Esophagus (tissue), 2 donors: ENCODE measurements around the gene VPS18. TPM values are rescaled to one million over a fixed set of nuclear protein-coding genes. Genes with fewer than 3 reads are reported as not detected.

Source experiments
- H3K27ac ChIP-seq, 2 donors: one replicate each; pipeline ENCODE4 v1.5.1; 2013; ENCODE audit warnings: low read depth in 2 of 2, mild to moderate bottlenecking in 2 of 2, inconsistent platforms in 1 of 2, low read length in 1 of 2, moderate library complexity in 1 of 2
- H3K27me3 ChIP-seq, 2 donors: one replicate each; pipeline ENCODE4 v1.6.1; 2013; ENCODE audit warnings: low read length in 2 of 2, control low read depth in 1 of 2, mild to moderate bottlenecking in 1 of 2; ENCODE audit not compliant: insufficient read depth in 2 of 2, control insufficient read depth in 1 of 2
- H3K36me3 ChIP-seq, 2 donors: one replicate each; pipeline ENCODE4 v1.6.1; 2013; ENCODE audit warnings: low read length in 1 of 2; ENCODE audit not compliant: control insufficient read depth in 2 of 2, insufficient read depth in 2 of 2
- H3K4me1 ChIP-seq, 2 donors: one replicate each; pipeline ENCODE4 v1.6.1; 2013; ENCODE audit warnings: low read length in 1 of 2; ENCODE audit not compliant: control insufficient read depth in 2 of 2, insufficient read depth in 2 of 2
- H3K4me3 ChIP-seq, 2 donors: one replicate each; pipeline ENCODE4 v1.5.1; 2013; ENCODE audit warnings: low read length in 2 of 2, mild to moderate bottlenecking in 2 of 2, low read depth in 1 of 2, moderate library complexity in 1 of 2
- H3K9me3 ChIP-seq, 2 donors: one replicate each; pipeline ENCODE4 v1.6.1; 2013; ENCODE audit warnings: mild to moderate bottlenecking in 2 of 2, low read depth in 1 of 2, low read length in 1 of 2, moderate library complexity in 1 of 2; ENCODE audit not compliant: control insufficient read depth in 2 of 2, insufficient read depth in 1 of 2
- WGBS, 2 donors: extraction: QIAGEN DNeasy Blood & Tissue Kit; methylation state at CpG; one replicate each; pipeline ENCODE4 v1.1.7; 2013; 5-methylcytosine and 5-hydroxymethylcytosine counted together
- polyA plus RNA-seq, 2 donors: library from polyadenylated mRNA; stranded (reverse); fragments of 200-250 nt; gene quantifications; one replicate each; pipeline ENCODE4 v1.2.3, GENCODE V29; 2013
- donor health status: healthy with polysubstance abuse.
- donor health status: Bipolar disorder and iron deficiency.

The VPS18 gene
- polyA plus RNA-seq, result 1 to 10 TPM; 6.8 to 7.6 TPM

GRCh38 chr15:40893733-40894680 lies at the start of gene VPS18:
TSS of gene VPS18 (plus strand) at chr15:40894450. CDS start at chr15:40894769, 319 bp downstream.
- Histone ChIP-seq H3K27me3 (no peaks in the 10 kb centered on the region), H3K27ac (peak within 1 kb of the TSS; percentile 91 to 95), H3K4me1 (peaks cover 0 to 19% of the 10 kb centered on the region in 2 donors), H3K4me3 (peak within 1 kb of the TSS; percentile 84 to 86), H3K36me3 (peaks cover 3 to 4% of the 10 kb centered on the region in 2 donors), H3K9me3 (no peaks in the 10 kb centered on the region)
- WGBS, 2 donors, result 2 to 4% methylated on average over 47 to 55 of the region's 55 CpGs

- no peaks in the 10 kb centered on the region for H3K36me3 ChIP-seq
- H3K27me3 ChIP-seq, result no peaks in the 10 kb centered on the region
- peak overlapping the region; percentile 72 to 84 for H3K4me3 ChIP-seq
- H3K9me3 ChIP-seq, result no peaks in the 10 kb centered on the region
- H3K27ac ChIP-seq, result peak overlapping the region; percentile 94 to 97
- 1% methylated on average over 28 of the region's 28 CpGs for WGBS, 2 donors
- peaks cover 8 to 22% of the 10 kb centered on the region in 2 donors for H3K4me1 ChIP-seq
Measured at GRCh38 chr15:40844696-40845030, 49.6 kb upstream of the VPS18 start.

GRCh38 chr15:40845036-40845435 lies 49.2 kb upstream of the VPS18 start:
- Histone ChIP-seq H3K36me3 (no peaks in the 10 kb centered on the region), H3K9me3 (no peaks in the 10 kb centered on the region), H3K4me1 (peaks cover 8 to 22% of the 10 kb centered on the region in 2 donors), H3K27me3 (no peaks in the 10 kb centered on the region), H3K4me3 (peak overlapping the region; percentile 72 to 84), H3K27ac (peak overlapping the region; percentile 94 to 97)
- 35 to 37% methylated on average over 12 of the region's 12 CpGs for WGBS, 2 donors

- Histone ChIP-seq H3K4me1 (peaks cover 8 to 22% of the 10 kb centered on the region in 2 donors), H3K36me3 (peaks cover 0 to 3% of the 10 kb centered on the region in 2 donors), H3K9me3 (no peaks in the 10 kb centered on the region), H3K4me3 (peak overlapping the region; percentile 72 to 84), H3K27me3 (no peaks in the 10 kb centered on the region), H3K27ac (peak overlapping the region; percentile 94 to 97)
- WGBS, 2 donors, result 50 to 52% methylated on average over 8 of the region's 8 CpGs
Measured at GRCh38 chr15:40845511-40846284, 48.6 kb upstream of the VPS18 start.

- Histone ChIP-seq H3K27ac (peak overlapping the region; percentile 94 to 97), H3K4me1 (peaks cover 8 to 22% of the 10 kb centered on the region in 2 donors), H3K27me3 (no peaks in the 10 kb centered on the region), H3K9me3 (no peaks in the 10 kb centered on the region), H3K36me3 (peaks cover 0 to 6% of the 10 kb centered on the region in 2 donors), H3K4me3 (peak overlapping the region; percentile 49 to 72)
Measured at GRCh38 chr15:40846841-40847222, 47.4 kb upstream of the VPS18 start.

- Histone ChIP-seq H3K36me3 (peaks cover 0 to 9% of the 10 kb centered on the region in 2 donors), H3K27me3 (no peaks in the 10 kb centered on the region), H3K4me1 (peaks cover 8 to 22% of the 10 kb centered on the region in 2 donors), H3K27ac (peak overlapping the region; percentile 94 to 97), H3K9me3 (no peaks in the 10 kb centered on the region), H3K4me3 (peak overlapping the region; percentile 49 to 72)
- 48 to 54% methylated on average over 7 of the region's 7 CpGs for WGBS, 2 donors
Measured at GRCh38 chr15:40847223-40847961, 46.9 kb upstream of the VPS18 start.

- peaks cover 7 to 28% of the 10 kb centered on the region in 2 donors for H3K36me3 ChIP-seq
- H3K4me3 ChIP-seq, result no peak overlapping the region
- H3K27ac ChIP-seq, result no peak overlapping the region
- WGBS, 2 donors, result 88 to 90% methylated on average over 8 of the region's 8 CpGs
- H3K27me3 ChIP-seq, result no peaks in the 10 kb centered on the region
- peaks cover 4 to 12% of the 10 kb centered on the region in 2 donors for H3K4me1 ChIP-seq
- no peaks in the 10 kb centered on the region for H3K9me3 ChIP-seq
Measured at GRCh38 chr15:40850576-40851112, 43.6 kb upstream of the VPS18 start.

- peaks cover 7 to 40% of the 10 kb centered on the region in 2 donors for H3K36me3 ChIP-seq
- no peaks in the 10 kb centered on the region for H3K9me3 ChIP-seq
- WGBS, 2 donors, result 76 to 85% methylated on average over 5 of the region's 5 CpGs
- no peaks in the 10 kb centered on the region for H3K27me3 ChIP-seq
- H3K4me1 ChIP-seq, result peaks cover 3 to 5% of the 10 kb centered on the region in 2 donors
- H3K4me3 ChIP-seq, result no peak overlapping the region
- no peak overlapping the region for H3K27ac ChIP-seq
Measured at GRCh38 chr15:40852529-40852928, 41.7 kb upstream of the VPS18 start.
